ENCODE data around the gene TEX22.

The TEX22 gene

DNA sequence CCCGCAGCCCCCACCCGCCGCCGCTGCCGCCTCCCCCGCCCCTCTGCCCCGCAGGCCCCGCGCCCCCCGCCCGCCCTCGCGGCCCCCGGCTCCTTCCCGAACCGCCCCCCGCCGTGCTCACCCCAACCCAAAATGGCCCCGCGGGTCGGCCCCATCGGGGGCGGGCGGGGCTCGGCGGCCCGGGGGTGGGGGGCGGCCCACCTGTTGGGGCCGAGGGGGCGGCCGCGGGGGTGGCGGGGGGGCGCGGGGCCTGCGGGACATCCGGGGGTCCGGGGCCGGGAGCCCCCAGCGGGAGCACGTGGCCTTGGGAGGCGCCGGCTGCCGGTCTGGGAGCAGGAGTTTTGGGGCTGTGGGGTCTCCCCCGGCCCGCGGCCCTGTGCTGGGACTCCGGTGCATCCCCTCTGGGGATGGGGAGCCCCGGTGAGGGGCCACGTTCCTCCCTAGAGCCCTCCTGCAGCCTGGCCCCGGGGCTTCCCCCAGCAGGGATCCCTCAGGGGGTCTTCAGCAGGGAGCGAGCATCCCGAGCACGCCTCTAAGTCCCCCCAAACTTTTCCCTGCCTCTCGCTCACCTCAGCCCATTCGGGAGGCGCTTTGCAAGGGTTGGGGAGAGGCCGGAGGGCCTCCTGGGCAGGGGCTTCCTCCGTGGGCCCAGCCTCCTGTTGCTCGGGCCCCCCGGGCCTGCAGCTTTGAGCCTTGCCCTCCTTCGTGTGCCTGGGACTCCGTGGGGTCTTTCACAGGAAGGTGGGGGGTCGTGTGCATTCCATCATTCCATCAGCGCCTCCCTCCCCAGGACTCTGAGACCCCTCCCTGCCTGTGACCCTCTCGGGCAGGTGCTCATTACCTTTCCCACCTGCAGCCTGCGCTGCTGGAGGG is 22.0 kb downstream of the TEX22 start (continued):
- TF ChIP-seq, protein P1, sequence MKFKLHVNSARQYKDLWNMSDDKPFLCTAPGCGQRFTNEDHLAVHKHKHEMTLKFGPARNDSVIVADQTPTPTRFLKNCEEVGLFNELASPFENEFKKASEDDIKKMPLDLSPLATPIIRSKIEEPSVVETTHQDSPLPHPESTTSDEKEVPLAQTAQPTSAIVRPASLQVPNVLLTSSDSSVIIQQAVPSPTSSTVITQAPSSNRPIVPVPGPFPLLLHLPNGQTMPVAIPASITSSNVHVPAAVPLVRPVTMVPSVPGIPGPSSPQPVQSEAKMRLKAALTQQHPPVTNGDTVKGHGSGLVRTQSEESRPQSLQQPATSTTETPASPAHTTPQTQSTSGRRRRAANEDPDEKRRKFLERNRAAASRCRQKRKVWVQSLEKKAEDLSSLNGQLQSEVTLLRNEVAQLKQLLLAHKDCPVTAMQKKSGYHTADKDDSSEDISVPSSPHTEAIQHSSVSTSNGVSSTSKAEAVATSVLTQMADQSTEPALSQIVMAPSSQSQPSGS (tag by site-specific recombination; IDR thresholded peaks at IDR 0.05; ENCODE audit: low read depth): no peak
- TF ChIP-seq, protein P2, sequence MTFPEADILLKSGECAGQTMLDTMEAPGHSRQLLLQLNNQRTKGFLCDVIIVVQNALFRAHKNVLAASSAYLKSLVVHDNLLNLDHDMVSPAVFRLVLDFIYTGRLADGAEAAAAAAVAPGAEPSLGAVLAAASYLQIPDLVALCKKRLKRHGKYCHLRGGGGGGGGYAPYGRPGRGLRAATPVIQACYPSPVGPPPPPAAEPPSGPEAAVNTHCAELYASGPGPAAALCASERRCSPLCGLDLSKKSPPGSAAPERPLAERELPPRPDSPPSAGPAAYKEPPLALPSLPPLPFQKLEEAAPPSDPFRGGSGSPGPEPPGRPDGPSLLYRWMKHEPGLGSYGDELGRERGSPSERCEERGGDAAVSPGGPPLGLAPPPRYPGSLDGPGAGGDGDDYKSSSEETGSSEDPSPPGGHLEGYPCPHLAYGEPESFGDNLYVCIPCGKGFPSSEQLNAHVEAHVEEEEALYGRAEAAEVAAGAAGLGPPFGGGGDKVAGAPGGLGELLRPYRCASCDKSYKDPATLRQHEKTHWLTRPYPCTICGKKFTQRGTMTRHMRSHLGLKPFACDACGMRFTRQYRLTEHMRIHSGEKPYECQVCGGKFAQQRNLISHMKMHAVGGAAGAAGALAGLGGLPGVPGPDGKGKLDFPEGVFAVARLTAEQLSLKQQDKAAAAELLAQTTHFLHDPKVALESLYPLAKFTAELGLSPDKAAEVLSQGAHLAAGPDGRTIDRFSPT (tag by site-specific recombination; IDR thresholded peaks at IDR 0.05): no peak
- TF ChIP-seq ZNF132 (tag by site-specific recombination; IDR thresholded peaks at IDR 0.05; ENCODE audit: borderline replicate concordance) (no peak), ZNF274 (IDR thresholded peaks at IDR 0.05; ENCODE audit: low read length) (no peak), ZNF274 (tag by site-specific recombination; IDR thresholded peaks at IDR 0.05; ENCODE audit: borderline replicate concordance) (no peak), ZNF335 (tag by site-specific recombination; conservative IDR thresholded peaks at IDR 0.05) (peak; percentile 40; the same call in 1 of the 2 replicates), MEIS1 (CRISPR knock-in tag; IDR thresholded peaks at IDR 0.05; ENCODE audit: borderline replicate concordance) (no peak), ZNF768 (tag by site-specific recombination; IDR thresholded peaks at IDR 0.05) (no peak), ZIC2 (tag by site-specific recombination; IDR thresholded peaks at IDR 0.05) (peak; percentile 84), IKZF3 (tag by site-specific recombination; IDR thresholded peaks at IDR 0.05) (no peak; the same call in 1 of the 2 replicates), ZNF510 (tag by site-specific recombination; IDR thresholded peaks at IDR 0.05; ENCODE audit: insufficient replicate concordance) (no peak), HOXD13 (CRISPR knock-in tag; IDR thresholded peaks at IDR 0.05; ENCODE audit: borderline replicate concordance) (no peak), SCRT1 (tag by site-specific recombination; IDR thresholded peaks at IDR 0.05; ENCODE audit: borderline replicate concordance) (0 out of 2 replicates have a peak, but pooled peaks have one; percentile 24), ZNF843 (tag by site-specific recombination; IDR thresholded peaks at IDR 0.05) (no peak), KLF10 (tag by site-specific recombination; IDR thresholded peaks at IDR 0.05) (no peak), ZNF791 (tag by site-specific recombination; IDR thresholded peaks at IDR 0.05) (no peak), MYNN (tag by site-specific recombination; IDR thresholded peaks at IDR 0.05; ENCODE audit: borderline replicate concordance) (no peak), ZNF837 (tag by site-specific recombination; IDR thresholded peaks at IDR 0.05) (no peak), ZNF501 (tag by site-specific recombination; IDR thresholded peaks at IDR 0.05) (no peak), ZBTB7A (tag by site-specific recombination; IDR thresholded peaks at IDR 0.05; ENCODE audit: low read depth) (0 out of 2 replicates have a peak, but pooled peaks have one; percentile 7), GLI4 (tag by site-specific recombination; IDR thresholded peaks at IDR 0.05) (no peak)
- TF ChIP-seq, protein P3, sequence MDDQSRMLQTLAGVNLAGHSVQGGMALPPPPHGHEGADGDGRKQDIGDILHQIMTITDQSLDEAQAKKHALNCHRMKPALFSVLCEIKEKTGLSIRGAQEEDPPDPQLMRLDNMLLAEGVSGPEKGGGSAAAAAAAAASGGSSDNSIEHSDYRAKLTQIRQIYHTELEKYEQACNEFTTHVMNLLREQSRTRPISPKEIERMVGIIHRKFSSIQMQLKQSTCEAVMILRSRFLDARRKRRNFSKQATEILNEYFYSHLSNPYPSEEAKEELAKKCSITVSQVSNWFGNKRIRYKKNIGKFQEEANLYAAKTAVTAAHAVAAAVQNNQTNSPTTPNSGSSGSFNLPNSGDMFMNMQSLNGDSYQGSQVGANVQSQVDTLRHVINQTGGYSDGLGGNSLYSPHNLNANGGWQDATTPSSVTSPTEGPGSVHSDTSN (CRISPR knock-in tag; IDR thresholded peaks at IDR 0.05): no peak; the same call in 1 of the 2 replicates
- TF ChIP-seq, protein P4, sequence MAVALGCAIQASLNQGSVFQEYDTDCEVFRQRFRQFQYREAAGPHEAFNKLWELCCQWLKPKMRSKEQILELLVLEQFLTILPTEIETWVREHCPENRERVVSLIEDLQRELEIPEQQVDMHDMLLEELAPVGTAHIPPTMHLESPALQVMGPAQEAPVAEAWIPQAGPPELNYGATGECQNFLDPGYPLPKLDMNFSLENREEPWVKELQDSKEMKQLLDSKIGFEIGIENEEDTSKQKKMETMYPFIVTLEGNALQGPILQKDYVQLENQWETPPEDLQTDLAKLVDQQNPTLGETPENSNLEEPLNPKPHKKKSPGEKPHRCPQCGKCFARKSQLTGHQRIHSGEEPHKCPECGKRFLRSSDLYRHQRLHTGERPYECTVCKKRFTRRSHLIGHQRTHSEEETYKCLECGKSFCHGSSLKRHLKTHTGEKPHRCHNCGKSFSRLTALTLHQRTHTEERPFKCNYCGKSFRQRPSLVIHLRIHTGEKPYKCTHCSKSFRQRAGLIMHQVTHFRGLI (tag by site-specific recombination; IDR thresholded peaks at IDR 0.05): no peak
- TF ChIP-seq, protein P5, sequence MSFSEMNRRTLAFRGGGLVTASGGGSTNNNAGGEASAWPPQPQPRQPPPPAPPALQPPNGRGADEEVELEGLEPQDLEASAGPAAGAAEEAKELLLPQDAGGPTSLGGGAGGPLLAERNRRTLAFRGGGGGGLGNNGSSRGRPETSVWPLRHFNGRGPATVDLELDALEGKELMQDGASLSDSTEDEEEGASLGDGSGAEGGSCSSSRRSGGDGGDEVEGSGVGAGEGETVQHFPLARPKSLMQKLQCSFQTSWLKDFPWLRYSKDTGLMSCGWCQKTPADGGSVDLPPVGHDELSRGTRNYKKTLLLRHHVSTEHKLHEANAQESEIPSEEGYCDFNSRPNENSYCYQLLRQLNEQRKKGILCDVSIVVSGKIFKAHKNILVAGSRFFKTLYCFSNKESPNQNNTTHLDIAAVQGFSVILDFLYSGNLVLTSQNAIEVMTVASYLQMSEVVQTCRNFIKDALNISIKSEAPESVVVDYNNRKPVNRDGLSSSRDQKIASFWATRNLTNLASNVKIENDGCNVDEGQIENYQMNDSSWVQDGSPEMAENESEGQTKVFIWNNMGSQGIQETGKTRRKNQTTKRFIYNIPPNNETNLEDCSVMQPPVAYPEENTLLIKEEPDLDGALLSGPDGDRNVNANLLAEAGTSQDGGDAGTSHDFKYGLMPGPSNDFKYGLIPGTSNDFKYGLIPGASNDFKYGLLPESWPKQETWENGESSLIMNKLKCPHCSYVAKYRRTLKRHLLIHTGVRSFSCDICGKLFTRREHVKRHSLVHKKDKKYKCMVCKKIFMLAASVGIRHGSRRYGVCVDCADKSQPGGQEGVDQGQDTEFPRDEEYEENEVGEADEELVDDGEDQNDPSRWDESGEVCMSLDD (tag by site-specific recombination; IDR thresholded peaks at IDR 0.05): no peak; the same call in 1 of the 2 replicates
- TF ChIP-seq, protein P6, sequence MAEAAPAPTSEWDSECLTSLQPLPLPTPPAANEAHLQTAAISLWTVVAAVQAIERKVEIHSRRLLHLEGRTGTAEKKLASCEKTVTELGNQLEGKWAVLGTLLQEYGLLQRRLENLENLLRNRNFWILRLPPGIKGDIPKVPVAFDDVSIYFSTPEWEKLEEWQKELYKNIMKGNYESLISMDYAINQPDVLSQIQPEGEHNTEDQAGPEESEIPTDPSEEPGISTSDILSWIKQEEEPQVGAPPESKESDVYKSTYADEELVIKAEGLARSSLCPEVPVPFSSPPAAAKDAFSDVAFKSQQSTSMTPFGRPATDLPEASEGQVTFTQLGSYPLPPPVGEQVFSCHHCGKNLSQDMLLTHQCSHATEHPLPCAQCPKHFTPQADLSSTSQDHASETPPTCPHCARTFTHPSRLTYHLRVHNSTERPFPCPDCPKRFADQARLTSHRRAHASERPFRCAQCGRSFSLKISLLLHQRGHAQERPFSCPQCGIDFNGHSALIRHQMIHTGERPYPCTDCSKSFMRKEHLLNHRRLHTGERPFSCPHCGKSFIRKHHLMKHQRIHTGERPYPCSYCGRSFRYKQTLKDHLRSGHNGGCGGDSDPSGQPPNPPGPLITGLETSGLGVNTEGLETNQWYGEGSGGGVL (tag by site-specific recombination; IDR thresholded peaks at IDR 0.05): no peak
- TF ChIP-seq, protein P7, sequence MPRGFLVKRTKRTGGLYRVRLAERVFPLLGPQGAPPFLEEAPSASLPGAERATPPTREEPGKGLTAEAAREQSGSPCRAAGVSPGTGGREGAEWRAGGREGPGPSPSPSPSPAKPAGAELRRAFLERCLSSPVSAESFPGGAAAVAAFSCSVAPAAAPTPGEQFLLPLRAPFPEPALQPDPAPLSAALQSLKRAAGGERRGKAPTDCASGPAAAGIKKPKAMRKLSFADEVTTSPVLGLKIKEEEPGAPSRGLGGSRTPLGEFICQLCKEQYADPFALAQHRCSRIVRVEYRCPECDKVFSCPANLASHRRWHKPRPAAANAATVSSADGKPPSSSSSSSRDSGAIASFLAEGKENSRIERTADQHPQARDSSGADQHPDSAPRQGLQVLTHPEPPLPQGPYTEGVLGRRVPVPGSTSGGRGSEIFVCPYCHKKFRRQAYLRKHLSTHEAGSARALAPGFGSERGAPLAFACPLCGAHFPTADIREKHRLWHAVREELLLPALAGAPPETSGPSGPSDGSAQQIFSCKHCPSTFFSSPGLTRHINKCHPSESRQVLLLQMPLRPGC (tag by site-specific recombination; IDR thresholded peaks at IDR 0.05): no peak
